ENCODE results near the gene SPRR1B. TPM values are rescaled to one million over a fixed set of nuclear protein-coding genes. Genes with fewer than 3 reads are reported as not detected.

Gene SPRR1B
- total and polyA plus RNA-seq, 10 donors: 0.30 to 1.2 TPM; not detected in 8

DNA sequence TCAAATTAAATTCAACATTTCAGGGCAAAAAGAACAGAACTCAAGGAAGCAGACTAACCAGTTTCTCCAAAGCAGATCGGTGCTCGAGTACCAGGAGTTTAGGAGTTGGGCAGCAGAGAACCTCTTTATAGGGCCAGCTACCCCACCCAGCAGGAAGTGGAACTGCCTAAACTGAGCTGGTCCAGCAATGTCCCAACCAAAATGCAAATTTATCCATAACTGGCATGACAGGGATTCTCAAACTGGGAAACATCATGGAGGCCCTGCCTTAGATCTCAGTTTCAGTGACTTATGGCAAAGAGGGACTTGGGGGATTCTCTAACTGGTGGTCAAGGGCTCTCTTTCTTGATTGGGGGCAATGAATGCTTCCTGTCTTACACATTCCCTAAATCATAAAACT, 40.5 kb downstream of the SPRR1B start, which contains the start of gene SPRR2B:
Gene SPRR2B, minus strand, starts transcription at position 101 of the 400 bp plus-strand sequence. CDS start 772 bp downstream, outside the sequence.
- no peak within 1 kb of the TSS for H3K4me3 ChIP-seq
- no peak for DNase-seq
- no peaks in the 10 kb centered on the region for H3K36me3 ChIP-seq
- TF ChIP-seq, protein P1, sequence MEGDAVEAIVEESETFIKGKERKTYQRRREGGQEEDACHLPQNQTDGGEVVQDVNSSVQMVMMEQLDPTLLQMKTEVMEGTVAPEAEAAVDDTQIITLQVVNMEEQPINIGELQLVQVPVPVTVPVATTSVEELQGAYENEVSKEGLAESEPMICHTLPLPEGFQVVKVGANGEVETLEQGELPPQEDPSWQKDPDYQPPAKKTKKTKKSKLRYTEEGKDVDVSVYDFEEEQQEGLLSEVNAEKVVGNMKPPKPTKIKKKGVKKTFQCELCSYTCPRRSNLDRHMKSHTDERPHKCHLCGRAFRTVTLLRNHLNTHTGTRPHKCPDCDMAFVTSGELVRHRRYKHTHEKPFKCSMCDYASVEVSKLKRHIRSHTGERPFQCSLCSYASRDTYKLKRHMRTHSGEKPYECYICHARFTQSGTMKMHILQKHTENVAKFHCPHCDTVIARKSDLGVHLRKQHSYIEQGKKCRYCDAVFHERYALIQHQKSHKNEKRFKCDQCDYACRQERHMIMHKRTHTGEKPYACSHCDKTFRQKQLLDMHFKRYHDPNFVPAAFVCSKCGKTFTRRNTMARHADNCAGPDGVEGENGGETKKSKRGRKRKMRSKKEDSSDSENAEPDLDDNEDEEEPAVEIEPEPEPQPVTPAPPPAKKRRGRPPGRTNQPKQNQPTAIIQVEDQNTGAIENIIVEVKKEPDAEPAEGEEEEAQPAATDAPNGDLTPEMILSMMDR (IDR thresholded peaks at IDR 0.05 in 8 of 11, conservative IDR thresholded peaks at IDR 0.05 in 3 of 11): no peak
- TF ChIP-seq POLR2A (IDR thresholded peaks at IDR 0.05) (no peak), POLR2AphosphoS5 (IDR thresholded peaks at IDR 0.05) (no peak)
- 48 to 88% (median 84%) methylated on average over 2 of the region's 2 CpGs for WGBS, 5 donors
- no peak within 1 kb of the TSS for H3K27ac ChIP-seq
- intact Hi-C loops (cut with DNase I; ENCODE audit: low total_unique reads): no loop called here
- H3K27me3 ChIP-seq (replicated peaks in 1 of 7): no peaks in the 10 kb centered on the region
- no peaks in the 10 kb centered on the region for H3K9me3 ChIP-seq
- no peaks in the 10 kb centered on the region for H3K4me1 ChIP-seq

DNA sequence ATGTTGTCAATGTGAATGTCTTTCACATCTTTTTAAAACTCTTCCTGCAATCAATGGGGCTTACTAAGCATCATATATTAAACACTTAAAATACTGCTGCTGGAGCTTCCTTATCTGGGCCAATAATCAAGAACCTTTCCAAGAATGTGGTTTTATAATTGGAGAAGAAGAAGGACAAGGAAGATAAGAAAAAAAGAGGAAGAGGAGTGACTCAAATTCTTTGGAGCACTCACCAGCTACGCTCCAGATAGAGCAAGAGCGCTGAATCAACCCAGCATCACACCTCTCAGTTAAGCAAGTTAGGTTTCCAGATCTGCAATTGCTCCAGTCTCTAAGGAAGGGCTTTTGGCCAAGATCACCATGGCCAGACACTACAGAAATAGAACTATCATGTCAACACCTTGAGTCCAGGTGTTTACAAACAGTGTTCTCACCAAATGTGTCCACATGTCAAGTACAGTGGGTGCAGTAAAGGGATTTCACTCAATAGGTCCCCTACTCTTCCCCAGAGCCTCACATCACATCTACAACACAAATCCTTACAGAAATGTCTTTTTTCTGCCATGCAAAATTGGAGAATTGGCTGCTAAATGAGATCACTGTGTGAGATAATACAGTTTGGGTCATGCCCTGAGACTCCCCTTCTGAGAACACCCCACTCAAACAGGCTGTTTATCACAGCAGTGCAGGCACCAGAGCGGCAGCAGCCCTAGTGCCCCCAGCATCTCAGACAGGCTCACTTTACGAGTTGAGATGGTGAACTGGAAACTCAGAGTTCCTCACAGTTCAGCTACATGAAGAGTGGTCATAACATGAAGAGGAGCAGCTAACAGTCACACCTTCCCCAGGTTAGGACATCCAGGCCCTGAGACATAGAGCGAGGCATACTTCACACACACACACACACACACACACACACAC, 42.1 kb downstream of the SPRR1B start:
- Histone ChIP-seq H3K36me3 (no peaks in the 10 kb centered on the region), H3K27ac (no peak overlapping the region), H3K27me3 (replicated peaks in 1 of 7) (no peaks in the 10 kb centered on the region), H3K4me1 (no peaks in the 10 kb centered on the region), H3K4me3 (no peak overlapping the region), H3K9me3 (no peaks in the 10 kb centered on the region)
- TF ChIP-seq, protein P1 (IDR thresholded peaks at IDR 0.05 in 8 of 11, conservative IDR thresholded peaks at IDR 0.05 in 3 of 11): no peak
- DNase-seq: no peak
- 75 to 80% (median 77%) methylated on average over 5 of the region's 5 CpGs for WGBS, 5 donors
- intact Hi-C loops (cut with DNase I; ENCODE audit: low total_unique reads): no loop called here

DNA sequence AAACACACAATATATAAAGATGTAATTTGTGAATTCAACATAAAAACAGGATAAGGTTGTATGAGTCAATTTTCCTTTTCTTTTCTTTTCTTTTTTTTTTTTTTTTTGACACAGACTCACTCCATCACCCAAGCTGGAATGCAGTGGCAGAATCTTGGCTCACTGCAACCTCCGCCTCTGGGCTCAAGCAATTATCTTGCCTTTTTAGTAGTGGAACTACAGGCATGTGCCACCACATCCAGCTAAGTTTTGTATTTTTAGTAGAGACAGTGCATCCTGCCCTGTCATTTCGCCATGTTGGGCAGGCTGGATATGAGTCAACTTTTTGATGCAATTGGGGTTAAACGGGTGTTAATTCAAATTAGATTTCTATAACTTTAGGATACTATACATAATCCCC, 50.7 kb downstream of the SPRR1B start:
- H3K36me3 ChIP-seq: no peaks in the 10 kb centered on the region
- no peak for TF ChIP-seq POLR2A (IDR thresholded peaks at IDR 0.05)
- TF ChIP-seq POLR2AphosphoS5 (IDR thresholded peaks at IDR 0.05): no peak
- TF ChIP-seq, protein P1 (IDR thresholded peaks at IDR 0.05 in 8 of 11, conservative IDR thresholded peaks at IDR 0.05 in 3 of 11): no peak
- intact Hi-C loops (cut with DNase I; ENCODE audit: low total_unique reads): no loop called here
- H3K9me3 ChIP-seq: peaks cover 0 to 22% (median 13%) of the 10 kb centered on the region in 8 donors
- no peak for DNase-seq
- H3K27me3 ChIP-seq (replicated peaks in 1 of 7): peaks cover 0 to 12% (median 0%) of the 10 kb centered on the region in 7 donors
- no peak overlapping the region for H3K27ac ChIP-seq
- H3K4me1 ChIP-seq: no peaks in the 10 kb centered on the region
- H3K4me3 ChIP-seq: no peak overlapping the region
- WGBS, 5 donors: 87 to 95% (median 89%) methylated on average over 3 of the region's 3 CpGs

Small RNAs within 50 kb of the gene (small RNA-seq; reads per million reads assigned to genes)
- gene AL356867.1: 0 reads per million in 4 donors
- 0 reads per million in 4 donors for gene RF00322
- gene SPRR1A: 0 reads per million in 4 donors

Other genes with a start within 250 kb of the SPRR1B start
- not detected for gene LCE1E, start 244.9 kb upstream of the SPRR1B start, total RNA-seq
- not detected for gene LCE1E, start 244.9 kb upstream of the SPRR1B start, polyA plus RNA-seq
- not detected for gene LCE1D, start 234.5 kb upstream of the SPRR1B start, total RNA-seq
- gene LCE1D, start 234.5 kb upstream of the SPRR1B start, polyA plus RNA-seq: not detected
- not detected for gene LCE1C, start 224.6 kb upstream of the SPRR1B start, total RNA-seq
- gene LCE1C, start 224.6 kb upstream of the SPRR1B start, polyA plus RNA-seq: not detected
- gene LCE1B, start 219.2 kb upstream of the SPRR1B start, total RNA-seq: not detected
- not detected for gene LCE1B, start 219.2 kb upstream of the SPRR1B start, polyA plus RNA-seq
- gene LCE1A, start 203.7 kb upstream of the SPRR1B start, total RNA-seq: not detected
- gene LCE1A, start 203.7 kb upstream of the SPRR1B start, polyA plus RNA-seq: not detected
- not detected for gene LCE6A, start 188.3 kb upstream of the SPRR1B start, total RNA-seq
- not detected for gene LCE6A, start 188.3 kb upstream of the SPRR1B start, polyA plus RNA-seq
- not detected for gene LCE7A, start 171.2 kb upstream of the SPRR1B start, total RNA-seq
- not detected for gene LCE7A, start 171.2 kb upstream of the SPRR1B start, polyA plus RNA-seq
- not detected for gene SMCP, start 152.9 kb upstream of the SPRR1B start, total RNA-seq
- not detected for gene SMCP, start 152.9 kb upstream of the SPRR1B start, polyA plus RNA-seq
- gene IVL, start 122.7 kb upstream of the SPRR1B start, total RNA-seq: not detected
- gene IVL, start 122.7 kb upstream of the SPRR1B start, polyA plus RNA-seq: under 1 TPM in 2 of 3 donors, not detected in 1; 0.04 to 0.05 TPM
- gene SPRR5, start 84.0 kb upstream of the SPRR1B start, total RNA-seq: not detected
- not detected for gene SPRR5, start 84.0 kb upstream of the SPRR1B start, polyA plus RNA-seq
- not detected for gene SPRR4, start 60.6 kb upstream of the SPRR1B start, total RNA-seq
- gene SPRR4, start 60.6 kb upstream of the SPRR1B start, polyA plus RNA-seq: not detected
- not detected for gene SPRR1A, start 47.1 kb upstream of the SPRR1B start, total RNA-seq
- not detected for gene SPRR1A, start 47.1 kb upstream of the SPRR1B start, polyA plus RNA-seq
- gene SPRR3, start 29.5 kb upstream of the SPRR1B start, total RNA-seq: not detected
- gene SPRR3, start 29.5 kb upstream of the SPRR1B start, polyA plus RNA-seq: 1 to 10 TPM in 2 of 3 donors, under 1 TPM in 1; 0.39 to 9.3 (median 1.8) TPM
- gene SPRR2D, start 9.9 kb downstream of the SPRR1B start, total RNA-seq: not detected
- gene SPRR2D, start 9.9 kb downstream of the SPRR1B start, polyA plus RNA-seq: 1 to 10 TPM in 1 of 3 donors, not detected in 2; 1.1 TPM
- gene SPRR2A, start 26.3 kb downstream of the SPRR1B start, total RNA-seq: not detected
- 1 to 10 TPM in 1 of 3 donors, under 1 TPM in 1, not detected in 1; 0.30 to 2.2 TPM for gene SPRR2A, start 26.3 kb downstream of the SPRR1B start, polyA plus RNA-seq
- not detected for gene SPRR2B, start 40.4 kb downstream of the SPRR1B start, total RNA-seq
- not detected for gene SPRR2B, start 40.4 kb downstream of the SPRR1B start, polyA plus RNA-seq
- not detected for gene SPRR2E, start 63.3 kb downstream of the SPRR1B start, total RNA-seq
- gene SPRR2E, start 63.3 kb downstream of the SPRR1B start, polyA plus RNA-seq: under 1 TPM in 1 of 3 donors, not detected in 2; 0.45 TPM
- not detected for gene SPRR2F, start 82.3 kb downstream of the SPRR1B start, total RNA-seq
- not detected for gene SPRR2F, start 82.3 kb downstream of the SPRR1B start, polyA plus RNA-seq
- gene SPRR2G, start 119.7 kb downstream of the SPRR1B start, total RNA-seq: not detected
- gene SPRR2G, start 119.7 kb downstream of the SPRR1B start, polyA plus RNA-seq: not detected
- gene LELP1, start 172.2 kb downstream of the SPRR1B start, total RNA-seq: not detected
- gene LELP1, start 172.2 kb downstream of the SPRR1B start, polyA plus RNA-seq: not detected
- not detected for gene PRR9, start 186.4 kb downstream of the SPRR1B start, total RNA-seq
- gene PRR9, start 186.4 kb downstream of the SPRR1B start, polyA plus RNA-seq: not detected
- gene LORICRIN, start 228.5 kb downstream of the SPRR1B start, total RNA-seq: not detected
- under 1 TPM; 0.38 to 0.83 (median 0.53) TPM for gene LORICRIN, start 228.5 kb downstream of the SPRR1B start, polyA plus RNA-seq